Stimulated activated CD4-positive, alpha-beta T cell treated with anti-CD3 and anti-CD28 coated beads, Interleukin-1b, Interleukin-23, amount 100 ng/mL, for 1 hour (primary cell): ENCODE data around the gene MECP2.
A peak's percentile ranks its signal among the peaks of the same experiment; 100 is the strongest.

ENCODE experiments used
- DNase-seq, 2 donors: peaks; one replicate each; pipeline ENCODE4 v3.0.0-alpha.2; 2020; ENCODE audit warnings: low read depth in 2 of 2

The MECP2 gene

GRCh38 chrX:154061801-154062200 lies 35.7 kb downstream of the MECP2 start:
- DNase-seq: no peak

DNA sequence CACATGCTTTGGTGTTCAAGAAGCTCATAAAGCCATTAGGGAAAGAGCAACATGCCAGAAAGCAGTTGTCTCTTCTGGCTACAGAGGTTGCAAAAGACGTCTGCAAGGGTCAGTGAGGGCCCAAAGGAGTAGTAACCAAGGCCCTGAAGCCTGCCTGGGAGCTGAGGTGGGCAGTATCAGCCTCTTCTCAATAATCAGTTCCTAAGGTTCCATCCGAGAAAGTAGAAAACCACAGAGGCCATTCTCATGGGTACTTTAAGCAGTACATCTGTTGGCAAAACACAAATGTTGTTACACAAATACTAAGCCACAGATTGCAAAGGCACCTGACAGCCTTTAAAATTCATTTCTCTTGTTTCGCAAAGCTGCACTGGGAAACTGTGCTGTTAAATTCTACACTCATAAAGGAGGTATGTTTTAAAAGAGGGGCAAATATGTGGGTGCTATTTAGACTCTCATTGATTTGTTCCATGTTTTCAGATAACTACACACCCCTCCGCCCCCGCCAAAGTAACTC lies 37.7 kb downstream of the MECP2 start:
- DNase-seq: no peak

DNA sequence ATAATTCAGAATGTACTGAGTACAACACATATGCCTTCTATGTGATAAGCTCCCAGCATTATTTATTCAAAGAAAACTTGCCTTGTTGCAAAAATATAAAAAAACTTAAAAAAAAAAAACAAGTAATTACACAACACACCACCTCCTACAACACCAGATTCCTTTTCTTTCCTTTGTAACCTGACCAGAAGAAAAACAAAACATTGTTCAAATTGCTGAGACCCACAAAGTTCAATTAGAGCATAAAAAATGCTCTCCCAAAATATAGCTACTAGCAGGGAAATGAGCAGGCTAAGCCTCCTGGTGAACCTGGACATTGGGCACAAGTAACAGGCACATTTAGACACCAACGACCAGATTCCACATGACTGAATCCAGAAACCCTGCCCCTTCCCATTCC lies 38.3 kb downstream of the MECP2 start:
- DNase-seq: no peak

- no peak for DNase-seq
Measured at GRCh38 chrX:154058214-154058997, 39.1 kb downstream of the MECP2 start.

DNA sequence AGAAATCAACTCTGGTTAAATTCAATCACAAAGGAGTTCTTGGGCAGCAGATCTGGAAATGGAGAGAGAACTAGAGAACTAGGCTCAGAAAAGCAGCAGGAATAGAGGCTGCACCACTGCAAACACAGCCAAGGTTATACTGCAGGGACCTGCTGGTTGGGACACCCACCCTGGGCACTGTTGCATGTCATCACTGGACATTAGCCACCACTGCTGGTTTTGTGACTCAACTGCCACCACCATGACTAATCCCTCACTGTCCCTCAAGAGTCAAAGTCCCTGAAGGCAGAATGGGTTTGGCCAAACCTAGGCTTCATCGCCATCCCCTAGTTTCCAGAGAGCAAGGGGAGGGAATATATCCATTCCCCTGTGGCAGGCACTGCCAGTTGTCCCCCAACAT lies 39.7 kb downstream of the MECP2 start:
- no peak for DNase-seq

DNA sequence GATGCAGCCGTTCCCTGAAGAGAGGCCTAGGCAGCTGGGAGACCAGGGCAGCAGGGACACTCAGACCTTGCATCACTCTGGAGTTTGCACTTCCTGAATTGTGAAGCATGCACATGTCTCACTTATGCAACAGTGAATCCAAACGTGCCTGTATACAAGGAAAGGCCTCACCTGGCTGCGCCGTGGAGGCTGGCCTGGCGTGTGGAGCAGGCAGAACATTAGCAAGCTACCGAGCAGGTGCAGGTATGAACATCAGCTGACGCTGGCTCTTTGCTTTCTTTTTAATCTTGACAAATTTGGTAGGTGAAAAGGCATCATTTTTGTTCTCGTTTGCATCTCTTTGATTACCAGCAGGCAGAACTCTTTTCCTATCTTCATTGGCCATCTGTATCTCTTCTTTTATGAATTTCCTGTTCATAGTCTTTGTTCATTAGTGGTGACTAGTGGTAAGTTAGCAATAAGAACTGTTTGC lies 40.7 kb downstream of the MECP2 start:
- no peak for DNase-seq

DNA sequence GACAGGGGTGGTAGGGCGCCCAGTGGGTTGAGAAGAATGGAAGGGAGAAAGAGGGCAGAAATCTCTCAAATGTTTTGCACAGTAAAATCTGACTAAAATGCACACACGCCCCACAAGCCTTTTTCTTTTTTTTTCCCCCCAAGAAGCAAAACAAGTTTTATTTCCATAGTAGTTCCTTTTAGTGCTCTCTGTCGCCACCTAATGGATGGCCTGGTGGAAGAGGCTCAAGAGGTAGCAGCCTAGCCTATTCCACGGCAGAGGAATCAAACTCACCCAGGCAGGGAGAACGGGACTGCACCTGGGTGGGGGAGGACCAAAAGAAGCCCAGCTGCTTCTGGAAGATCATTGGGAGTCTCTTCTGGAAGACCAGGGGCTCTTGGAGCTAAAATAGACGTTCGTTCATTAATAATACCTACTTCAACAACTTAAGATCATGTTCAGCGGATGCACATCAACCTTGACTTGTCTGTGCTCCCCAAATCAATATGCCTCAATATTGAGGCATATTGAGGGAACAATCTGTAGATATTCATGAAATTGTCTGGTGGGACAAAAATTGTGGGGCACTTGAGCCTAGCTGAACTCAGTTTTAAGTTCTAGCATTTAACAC lies 46.2 kb downstream of the MECP2 start:
- peak; percentile 26 to 54 for DNase-seq

- no peak for DNase-seq
Measured at GRCh38 chrX:154050113-154050495, 47.4 kb downstream of the MECP2 start.

DNA sequence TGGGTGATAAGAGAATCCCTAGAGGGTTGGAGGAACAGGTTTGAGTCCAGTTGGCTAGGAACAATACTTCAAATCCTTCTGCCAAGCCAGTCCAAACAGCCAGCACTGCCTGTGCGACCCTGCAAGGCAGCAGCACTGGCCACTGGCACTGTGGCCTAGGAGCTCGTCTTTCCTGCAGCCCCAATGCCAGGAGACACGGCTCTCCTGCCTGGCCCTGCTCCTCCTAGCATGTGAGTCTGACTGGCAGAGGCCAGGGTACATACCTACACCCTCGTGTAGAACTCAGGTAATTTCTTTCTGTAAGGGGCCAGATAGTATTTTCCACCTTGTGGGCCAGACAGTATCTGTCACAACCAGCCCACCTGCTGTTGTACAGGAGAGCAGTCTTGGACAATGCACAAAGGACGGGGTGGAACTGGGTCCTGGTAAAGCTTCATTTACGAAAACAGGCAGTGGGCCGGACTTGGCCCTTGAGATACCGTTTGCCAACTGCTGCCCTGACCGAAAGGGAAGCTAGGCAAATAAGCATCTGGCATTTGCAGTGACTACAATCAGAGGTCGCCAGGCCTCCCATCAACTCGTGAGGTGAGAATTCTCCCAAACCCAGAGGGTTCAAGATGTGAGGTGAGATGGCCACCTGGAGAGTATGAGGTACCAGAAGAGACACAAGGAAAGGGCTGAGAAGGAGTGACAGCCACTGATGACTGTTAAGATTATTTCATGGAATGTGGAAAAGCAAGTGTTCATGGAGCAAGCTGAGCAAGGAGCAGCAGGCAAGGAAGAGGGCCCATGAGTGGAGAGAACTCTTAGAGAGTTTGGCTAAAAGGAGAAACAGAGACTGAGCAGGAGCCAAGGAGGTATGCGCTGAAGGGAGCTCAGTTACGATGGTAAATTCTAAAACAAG lies 48.1 kb downstream of the MECP2 start:
- DNase-seq: no peak

- no peak for DNase-seq
Measured at GRCh38 chrX:154048398-154048797, 49.1 kb downstream of the MECP2 start.

DNA sequence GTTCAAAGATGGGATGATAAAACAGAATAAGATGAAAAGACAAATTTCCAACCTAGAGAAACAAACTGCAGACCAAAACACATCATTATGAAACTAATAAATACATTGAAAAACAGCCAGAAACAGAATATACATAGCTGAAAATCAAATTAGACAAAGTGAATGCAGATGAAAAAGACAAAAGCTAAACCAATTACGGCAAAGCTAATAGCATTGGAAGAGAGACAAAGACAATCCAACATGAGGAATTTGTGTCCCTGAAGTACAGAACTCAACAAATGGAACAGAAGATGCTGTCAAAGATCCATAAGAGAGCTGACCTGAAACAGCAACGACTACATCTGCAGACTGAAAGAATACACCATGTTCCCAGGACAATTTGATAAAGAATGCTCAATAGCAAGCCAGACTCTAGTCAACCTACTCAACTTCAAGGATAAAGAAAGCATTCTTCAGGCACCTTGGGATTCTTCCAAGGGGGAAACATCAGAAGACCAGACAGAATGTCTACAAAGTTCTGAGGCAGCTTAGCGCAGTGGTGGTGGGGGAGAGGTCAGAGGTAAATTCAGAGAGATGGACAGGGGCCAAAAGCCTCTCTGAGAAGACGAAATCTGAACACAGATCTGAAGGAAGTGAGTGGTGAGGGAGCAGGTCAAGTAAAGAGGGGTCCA lies 50.4 kb downstream of the MECP2 start:
- DNase-seq: no peak

- no peak for DNase-seq
Measured at GRCh38 chrX:154046031-154046781, 51.3 kb downstream of the MECP2 start.

- DNase-seq: no peak
Measured at GRCh38 chrX:154044091-154044490, 53.4 kb downstream of the MECP2 start.

- DNase-seq: no peak
Measured at GRCh38 chrX:154043003-154043763, 54.3 kb downstream of the MECP2 start.

DNA sequence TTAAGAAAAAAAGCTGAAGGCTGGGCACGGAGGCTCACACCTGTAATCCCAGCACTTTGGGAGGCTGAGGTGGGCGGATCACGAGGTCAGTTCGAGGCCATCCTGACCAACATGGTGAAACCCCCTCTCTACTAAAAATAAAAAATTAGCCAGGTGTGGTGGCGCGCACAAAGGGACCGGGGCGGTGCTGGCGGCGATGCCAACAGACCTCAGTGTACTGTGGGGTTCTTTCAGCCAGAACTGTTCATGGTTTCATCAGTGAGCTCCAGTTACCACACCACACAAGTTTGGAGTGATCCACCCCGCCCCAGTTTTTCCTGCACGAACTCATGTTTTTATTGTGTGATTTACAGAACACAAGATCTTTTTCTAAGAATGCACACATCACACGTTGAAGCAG lies 56.7 kb downstream of the MECP2 start:
- no peak for DNase-seq

- no peak for DNase-seq
Measured at GRCh38 chrX:154040307-154040756, 57.2 kb downstream of the MECP2 start.

DNA sequence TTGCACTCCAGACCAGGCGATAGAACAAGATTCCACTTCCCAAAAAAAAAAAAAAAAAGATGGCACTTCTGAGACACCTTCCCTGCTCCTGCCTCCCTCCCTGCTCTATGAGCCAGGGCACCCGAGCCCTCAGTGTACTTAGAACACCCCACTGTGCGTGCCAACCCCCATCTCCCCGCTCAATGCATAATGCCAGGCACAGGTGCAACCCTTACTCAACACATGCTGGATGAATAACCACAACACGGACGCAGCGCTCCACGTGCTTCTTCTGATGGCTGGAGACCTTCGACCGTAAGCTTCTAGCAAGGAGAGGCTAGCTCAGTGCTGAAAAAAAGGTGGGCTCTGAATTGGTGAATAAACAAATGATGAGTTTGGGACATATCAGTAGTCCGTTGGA lies 57.9 kb downstream of the MECP2 start:
- no peak for DNase-seq

GRCh38 chrX:154038656-154039055 lies 58.9 kb downstream of the MECP2 start:
- no peak for DNase-seq

DNA sequence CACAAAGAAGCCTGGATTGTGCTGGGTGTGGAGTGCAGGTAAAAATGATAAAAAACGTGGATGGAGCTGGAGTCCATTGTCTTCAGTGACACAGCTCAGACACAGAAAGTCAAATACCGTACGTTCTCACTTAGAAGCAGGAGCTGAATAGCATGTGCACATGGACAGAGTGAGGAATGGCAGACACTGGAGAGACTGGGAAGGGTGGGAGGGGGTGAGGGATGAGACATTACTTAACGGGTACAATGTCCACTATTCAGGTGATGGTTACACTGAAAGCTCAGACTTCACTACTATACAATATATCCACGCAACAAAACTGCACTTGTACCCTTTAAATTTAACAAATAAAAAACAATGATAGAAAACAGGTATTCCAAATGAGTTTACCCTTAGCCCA lies 59.8 kb downstream of the MECP2 start:
- no peak for DNase-seq

DNA sequence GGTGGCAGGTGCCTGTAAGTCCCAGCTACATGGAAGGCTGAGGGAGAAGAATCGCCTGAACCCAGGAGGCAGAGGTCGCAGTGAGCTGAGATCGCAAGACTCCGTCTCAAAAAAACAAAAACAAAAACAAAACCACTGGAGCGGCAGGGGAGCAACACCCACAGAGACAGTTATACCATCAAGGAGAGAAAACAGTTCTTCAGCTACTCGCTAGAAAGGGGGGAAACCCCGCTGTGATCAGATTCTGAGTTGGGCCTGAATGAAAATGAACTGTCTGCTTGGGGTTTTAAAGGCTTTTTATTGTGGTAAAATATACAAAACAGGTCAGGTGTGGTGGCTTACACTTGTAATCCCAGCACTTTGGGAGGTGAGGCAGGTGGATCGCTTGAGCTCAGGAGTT lies 61.0 kb downstream of the MECP2 start:
- no peak for DNase-seq
